ENCODE results near the gene CA10. TPM values are rescaled to one million over a fixed set of nuclear protein-coding genes. Genes with fewer than 3 reads are reported as not detected.

Gene CA10
- polyA plus RNA-seq, 1 experiment, result not detected

DNA sequence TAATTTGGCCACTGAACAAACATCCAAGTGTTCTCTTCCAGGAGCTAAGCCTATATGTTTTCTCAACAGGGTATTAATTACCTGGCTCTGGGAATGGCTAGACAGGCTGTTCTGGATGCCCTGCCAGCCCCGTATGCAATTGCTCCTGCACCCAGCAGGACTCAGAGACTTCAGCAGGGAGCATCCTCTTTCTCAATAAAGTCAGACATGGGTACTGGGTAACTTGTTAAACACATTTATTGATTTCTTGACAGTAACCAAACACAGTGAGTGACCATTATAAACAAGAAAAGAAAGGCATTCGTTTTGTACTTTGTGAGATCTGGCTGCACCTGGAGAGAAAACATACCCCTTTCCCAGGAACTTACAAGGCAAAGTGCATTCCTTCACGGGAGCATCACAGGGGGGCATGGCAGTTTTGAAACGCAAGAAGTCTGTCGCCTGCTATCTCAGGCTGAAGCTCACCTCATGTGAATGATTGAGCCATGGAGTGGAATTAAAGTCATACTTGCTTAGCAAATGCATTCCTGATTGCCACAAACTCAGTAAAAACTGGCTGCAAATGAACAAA, 528.3 kb downstream of the CA10 start:
- Histone ChIP-seq H3K4me3 (ENCODE audit: low read depth, low read length) (no peak overlapping the region), H3K9me3 (ENCODE audit: control insufficient read depth, insufficient read depth, low read length) (peaks cover 10% of the 10 kb centered on the region), H3K27ac (ENCODE audit: low read depth, low read length) (no peak overlapping the region), H3K27me3 (ENCODE audit: control insufficient read depth, insufficient read depth, low read length) (no peaks in the 10 kb centered on the region)
- CTCF ChIA-PET, result no interaction called here
- DNase-seq (ENCODE audit: low read depth, low spot score), result no peak
- POLR2A ChIA-PET, result no interaction called here
- TF ChIP-seq, protein P1, sequence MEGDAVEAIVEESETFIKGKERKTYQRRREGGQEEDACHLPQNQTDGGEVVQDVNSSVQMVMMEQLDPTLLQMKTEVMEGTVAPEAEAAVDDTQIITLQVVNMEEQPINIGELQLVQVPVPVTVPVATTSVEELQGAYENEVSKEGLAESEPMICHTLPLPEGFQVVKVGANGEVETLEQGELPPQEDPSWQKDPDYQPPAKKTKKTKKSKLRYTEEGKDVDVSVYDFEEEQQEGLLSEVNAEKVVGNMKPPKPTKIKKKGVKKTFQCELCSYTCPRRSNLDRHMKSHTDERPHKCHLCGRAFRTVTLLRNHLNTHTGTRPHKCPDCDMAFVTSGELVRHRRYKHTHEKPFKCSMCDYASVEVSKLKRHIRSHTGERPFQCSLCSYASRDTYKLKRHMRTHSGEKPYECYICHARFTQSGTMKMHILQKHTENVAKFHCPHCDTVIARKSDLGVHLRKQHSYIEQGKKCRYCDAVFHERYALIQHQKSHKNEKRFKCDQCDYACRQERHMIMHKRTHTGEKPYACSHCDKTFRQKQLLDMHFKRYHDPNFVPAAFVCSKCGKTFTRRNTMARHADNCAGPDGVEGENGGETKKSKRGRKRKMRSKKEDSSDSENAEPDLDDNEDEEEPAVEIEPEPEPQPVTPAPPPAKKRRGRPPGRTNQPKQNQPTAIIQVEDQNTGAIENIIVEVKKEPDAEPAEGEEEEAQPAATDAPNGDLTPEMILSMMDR (IDR thresholded peaks at IDR 0.05; ENCODE audit: low read depth, low read length), result no peak

DNA sequence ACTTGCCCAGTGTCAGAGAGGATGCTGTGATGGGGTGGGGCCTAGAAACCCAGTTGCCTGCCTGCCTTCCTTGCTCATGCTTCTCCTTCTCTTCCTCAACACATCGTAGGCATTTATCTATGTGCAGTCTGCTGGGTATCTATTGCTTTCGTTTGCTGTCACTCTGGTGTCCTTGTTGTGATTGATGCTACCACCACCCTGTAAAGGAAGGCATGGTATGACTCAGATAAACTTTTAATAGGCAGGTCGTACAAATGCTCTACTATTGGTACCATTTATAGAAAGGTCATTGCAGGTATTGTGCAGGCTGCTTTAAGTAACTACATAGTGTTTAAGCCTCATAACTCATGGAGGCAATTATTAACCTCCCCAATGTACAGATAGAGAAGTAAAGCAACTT, 529.3 kb downstream of the CA10 start:
- ChIA-PET POLR2A (no interaction called here), CTCF (no interaction called here)
- no peak for DNase-seq (ENCODE audit: low read depth, low spot score)
- TF ChIP-seq, protein P1 (IDR thresholded peaks at IDR 0.05; ENCODE audit: low read depth, low read length), result no peak
- Histone ChIP-seq H3K27me3 (ENCODE audit: control insufficient read depth, insufficient read depth, low read length) (no peaks in the 10 kb centered on the region), H3K9me3 (ENCODE audit: control insufficient read depth, insufficient read depth, low read length) (peaks cover 10% of the 10 kb centered on the region), H3K4me3 (ENCODE audit: low read depth, low read length) (no peak overlapping the region), H3K27ac (ENCODE audit: low read depth, low read length) (no peak overlapping the region)

DNA sequence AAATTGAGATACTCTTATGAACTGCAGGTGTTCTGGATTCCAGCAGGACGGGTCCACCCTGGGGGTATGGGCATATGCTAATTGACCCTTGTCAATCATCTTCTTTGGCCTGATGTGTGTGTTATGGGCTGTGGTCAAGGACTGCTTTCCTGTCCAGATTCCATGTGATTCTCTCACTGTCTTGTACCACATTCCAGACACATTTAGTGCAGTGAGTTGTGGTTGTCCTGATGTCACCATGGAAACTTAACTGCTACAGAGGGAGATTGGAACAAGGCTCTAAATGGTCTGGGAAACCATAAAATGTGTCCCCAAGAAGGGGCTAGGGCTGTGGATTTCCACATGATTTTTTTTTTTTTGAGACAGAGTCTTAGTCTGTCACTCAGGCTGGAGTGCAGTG, 530.7 kb downstream of the CA10 start:
- no peak overlapping the region for H3K27ac ChIP-seq (ENCODE audit: low read depth, low read length)
- CTCF ChIA-PET, result no interaction called here
- DNase-seq (ENCODE audit: low read depth, low spot score), result no peak
- POLR2A ChIA-PET, result no interaction called here
- no peak overlapping the region for H3K4me3 ChIP-seq (ENCODE audit: low read depth, low read length)
- no peaks in the 10 kb centered on the region for H3K27me3 ChIP-seq (ENCODE audit: control insufficient read depth, insufficient read depth, low read length)
- peaks cover 7% of the 10 kb centered on the region for H3K9me3 ChIP-seq (ENCODE audit: control insufficient read depth, insufficient read depth, low read length)
- TF ChIP-seq, protein P1 (IDR thresholded peaks at IDR 0.05; ENCODE audit: low read depth, low read length), result no peak

DNA sequence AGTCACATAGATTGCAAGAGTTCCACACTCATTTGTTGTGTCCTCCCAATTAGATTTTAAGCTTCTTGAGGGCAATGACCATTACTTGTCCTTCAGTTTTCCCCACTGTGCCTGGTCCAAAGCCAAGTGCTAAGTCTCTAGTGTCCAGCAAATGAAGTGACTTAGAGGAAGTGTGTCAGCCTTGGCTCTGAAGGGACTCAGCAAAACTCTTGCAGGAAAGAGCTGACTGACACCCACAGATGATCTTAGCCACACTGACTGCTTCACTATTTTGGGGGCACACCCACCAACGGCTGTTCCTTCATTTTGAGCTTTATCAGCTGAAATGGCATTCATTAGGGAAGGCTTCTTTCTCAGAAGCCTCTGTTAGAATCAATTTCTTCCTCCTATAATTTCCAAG, 540.0 kb downstream of the CA10 start:
- Histone ChIP-seq H3K27me3 (ENCODE audit: control insufficient read depth, insufficient read depth, low read length) (peaks cover 3% of the 10 kb centered on the region), H3K4me3 (ENCODE audit: low read depth, low read length) (no peak overlapping the region), H3K27ac (ENCODE audit: low read depth, low read length) (no peak overlapping the region), H3K9me3 (ENCODE audit: control insufficient read depth, insufficient read depth, low read length) (peaks cover 2% of the 10 kb centered on the region; the same call in 1 of the 2 replicates)
- no peak for DNase-seq (ENCODE audit: low read depth, low spot score)
- POLR2A ChIA-PET, result no interaction called here
- CTCF ChIA-PET, result no interaction called here
- TF ChIP-seq, protein P1 (IDR thresholded peaks at IDR 0.05; ENCODE audit: low read depth, low read length), result no peak

DNA sequence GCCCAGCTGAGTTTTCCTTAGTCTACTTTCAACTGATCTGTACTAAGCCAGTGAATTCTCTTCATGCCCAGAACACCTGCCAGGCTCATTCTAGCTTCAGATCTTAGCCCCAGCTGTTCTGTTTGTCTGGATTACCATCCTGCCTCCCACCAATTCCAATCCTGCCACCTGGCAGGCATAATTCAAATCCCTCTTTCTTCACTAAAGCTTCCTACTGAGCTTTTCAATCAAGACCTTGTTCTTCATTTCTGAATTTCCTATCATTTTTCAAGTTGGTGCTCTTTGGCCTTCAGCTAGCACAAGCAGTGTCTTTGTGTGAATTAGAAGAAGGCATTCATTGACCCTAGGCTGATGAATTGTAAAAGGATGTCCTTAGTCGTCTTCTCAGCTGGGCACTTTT, 540.5 kb downstream of the CA10 start:
- ChIA-PET CTCF (no interaction called here), POLR2A (no interaction called here)
- Histone ChIP-seq H3K9me3 (ENCODE audit: control insufficient read depth, insufficient read depth, low read length) (peaks cover 2% of the 10 kb centered on the region; the same call in 1 of the 2 replicates), H3K4me3 (ENCODE audit: low read depth, low read length) (no peak overlapping the region), H3K27me3 (ENCODE audit: control insufficient read depth, insufficient read depth, low read length) (peaks cover 3% of the 10 kb centered on the region), H3K27ac (ENCODE audit: low read depth, low read length) (no peak overlapping the region)
- TF ChIP-seq, protein P1 (IDR thresholded peaks at IDR 0.05; ENCODE audit: low read depth, low read length), result no peak
- DNase-seq (ENCODE audit: low read depth, low spot score), result no peak
